ENCODE data around the gene GSX1. TPM values are rescaled to one million over a fixed set of nuclear protein-coding genes. Genes with fewer than 3 reads are reported as not detected.

GSX1 gene
- total RNA-seq, 1 donor from 2014 or later: not detected

DNA sequence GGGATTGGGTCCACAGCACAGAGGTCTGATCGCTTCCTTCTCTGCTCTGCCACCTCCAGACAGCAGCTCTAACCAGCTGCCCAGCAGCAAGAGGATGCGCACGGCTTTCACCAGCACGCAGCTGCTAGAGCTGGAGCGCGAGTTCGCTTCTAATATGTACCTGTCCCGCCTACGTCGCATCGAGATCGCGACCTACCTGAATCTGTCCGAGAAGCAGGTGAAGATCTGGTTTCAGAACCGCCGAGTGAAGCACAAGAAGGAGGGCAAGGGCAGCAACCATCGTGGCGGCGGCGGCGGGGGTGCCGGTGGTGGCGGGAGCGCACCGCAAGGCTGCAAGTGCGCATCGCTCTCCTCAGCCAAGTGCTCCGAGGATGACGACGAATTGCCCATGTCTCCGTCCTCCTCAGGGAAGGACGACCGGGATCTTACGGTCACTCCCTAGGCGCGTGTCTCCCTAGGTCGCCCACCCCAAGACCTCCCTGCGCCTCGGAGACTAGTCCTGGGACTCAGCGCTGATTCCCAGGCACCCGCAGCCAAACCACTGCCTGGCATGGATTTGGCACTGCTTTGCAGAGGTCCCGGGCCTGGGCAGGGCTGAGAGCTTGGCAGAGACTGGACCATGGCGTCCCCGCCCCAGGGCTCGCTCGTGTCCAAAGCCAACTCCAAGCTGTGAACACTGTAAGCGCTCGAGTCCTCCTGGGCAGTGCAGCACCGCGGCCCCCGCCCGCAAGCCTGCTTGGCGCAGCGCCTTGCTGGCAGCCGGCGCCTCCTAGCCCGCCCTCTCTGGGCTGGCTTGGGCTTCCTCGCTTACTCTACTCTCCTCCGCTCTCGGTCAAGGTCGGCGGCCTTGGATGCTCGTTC lies 1.5 kb downstream of the GSX1 start:
- Mint-ChIP-seq H3K4me1 (peaks cover 37% of the 10 kb centered on the region), H3K27ac (no peak overlapping the region)

DNA sequence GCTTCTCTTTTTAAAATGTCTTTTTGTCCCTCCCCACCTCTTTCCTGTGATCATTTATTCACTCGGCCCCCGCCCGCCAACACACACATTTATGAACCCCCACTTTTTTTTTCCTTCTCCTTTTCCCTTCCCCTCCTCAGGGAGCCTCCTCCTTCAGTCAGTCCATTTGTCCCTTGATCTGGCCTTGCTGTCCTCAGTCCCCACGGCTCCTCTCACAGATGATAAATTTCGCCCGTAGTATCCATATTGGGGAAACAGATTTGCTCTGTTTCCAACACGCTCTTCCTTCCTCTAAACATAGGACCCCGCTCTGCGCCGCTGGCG lies 2.0 kb downstream of the GSX1 start:
- Mint-ChIP-seq H3K27me3 (peaks cover 70% of the 10 kb centered on the region), H3K4me3 (no peak overlapping the region), H3K27ac (peak overlapping the region; percentile 46), H3K36me3 (ENCODE audit: low read depth) (no peaks in the 10 kb centered on the region), H3K9me3 (no peaks in the 10 kb centered on the region), H3K4me1 (peaks cover 34% of the 10 kb centered on the region)
- no peak for DNase-seq
- CTCF ChIA-PET: interaction anchor here (0.7 kb wide), 1 partner anchor 48 kb away, joined by 3 read pairs; no protein-coding TSS in a partner anchor
- TF ChIP-seq, protein P1, sequence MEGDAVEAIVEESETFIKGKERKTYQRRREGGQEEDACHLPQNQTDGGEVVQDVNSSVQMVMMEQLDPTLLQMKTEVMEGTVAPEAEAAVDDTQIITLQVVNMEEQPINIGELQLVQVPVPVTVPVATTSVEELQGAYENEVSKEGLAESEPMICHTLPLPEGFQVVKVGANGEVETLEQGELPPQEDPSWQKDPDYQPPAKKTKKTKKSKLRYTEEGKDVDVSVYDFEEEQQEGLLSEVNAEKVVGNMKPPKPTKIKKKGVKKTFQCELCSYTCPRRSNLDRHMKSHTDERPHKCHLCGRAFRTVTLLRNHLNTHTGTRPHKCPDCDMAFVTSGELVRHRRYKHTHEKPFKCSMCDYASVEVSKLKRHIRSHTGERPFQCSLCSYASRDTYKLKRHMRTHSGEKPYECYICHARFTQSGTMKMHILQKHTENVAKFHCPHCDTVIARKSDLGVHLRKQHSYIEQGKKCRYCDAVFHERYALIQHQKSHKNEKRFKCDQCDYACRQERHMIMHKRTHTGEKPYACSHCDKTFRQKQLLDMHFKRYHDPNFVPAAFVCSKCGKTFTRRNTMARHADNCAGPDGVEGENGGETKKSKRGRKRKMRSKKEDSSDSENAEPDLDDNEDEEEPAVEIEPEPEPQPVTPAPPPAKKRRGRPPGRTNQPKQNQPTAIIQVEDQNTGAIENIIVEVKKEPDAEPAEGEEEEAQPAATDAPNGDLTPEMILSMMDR (IDR thresholded peaks at IDR 0.05): no peak
- POLR2A ChIA-PET: no interaction called here
- no peak for ATAC-seq (ENCODE audit: low read depth)
- intact Hi-C loops (cut with micrococcal nuclease): loop anchor here (5.0 kb wide), 1 partner anchor 183 kb away; no protein-coding TSS in a partner anchor

More for the DNA sequence above, 1.5 kb downstream of the GSX1 start:
- intact Hi-C loops (cut with micrococcal nuclease): loop anchor here (2.0 to 5.0 kb wide), 2 partner anchors 131 to 184 kb away; no protein-coding TSS in a partner anchor
- TF ChIP-seq, protein P1 (IDR thresholded peaks at IDR 0.05): no peak
- H3K4me3 Mint-ChIP-seq: no peak overlapping the region
- no peaks in the 10 kb centered on the region for H3K9me3 Mint-ChIP-seq
- POLR2A ChIA-PET: no interaction called here
- ATAC-seq (ENCODE audit: low read depth) (no peak), DNase-seq (no peak)
- no peaks in the 10 kb centered on the region for H3K36me3 Mint-ChIP-seq (ENCODE audit: low read depth)
- CTCF ChIA-PET: interaction anchor here (0.7 kb wide), 1 partner anchor 49 kb away, joined by 3 read pairs; no protein-coding TSS in a partner anchor
- peaks cover 72% of the 10 kb centered on the region for H3K27me3 Mint-ChIP-seq

DNA sequence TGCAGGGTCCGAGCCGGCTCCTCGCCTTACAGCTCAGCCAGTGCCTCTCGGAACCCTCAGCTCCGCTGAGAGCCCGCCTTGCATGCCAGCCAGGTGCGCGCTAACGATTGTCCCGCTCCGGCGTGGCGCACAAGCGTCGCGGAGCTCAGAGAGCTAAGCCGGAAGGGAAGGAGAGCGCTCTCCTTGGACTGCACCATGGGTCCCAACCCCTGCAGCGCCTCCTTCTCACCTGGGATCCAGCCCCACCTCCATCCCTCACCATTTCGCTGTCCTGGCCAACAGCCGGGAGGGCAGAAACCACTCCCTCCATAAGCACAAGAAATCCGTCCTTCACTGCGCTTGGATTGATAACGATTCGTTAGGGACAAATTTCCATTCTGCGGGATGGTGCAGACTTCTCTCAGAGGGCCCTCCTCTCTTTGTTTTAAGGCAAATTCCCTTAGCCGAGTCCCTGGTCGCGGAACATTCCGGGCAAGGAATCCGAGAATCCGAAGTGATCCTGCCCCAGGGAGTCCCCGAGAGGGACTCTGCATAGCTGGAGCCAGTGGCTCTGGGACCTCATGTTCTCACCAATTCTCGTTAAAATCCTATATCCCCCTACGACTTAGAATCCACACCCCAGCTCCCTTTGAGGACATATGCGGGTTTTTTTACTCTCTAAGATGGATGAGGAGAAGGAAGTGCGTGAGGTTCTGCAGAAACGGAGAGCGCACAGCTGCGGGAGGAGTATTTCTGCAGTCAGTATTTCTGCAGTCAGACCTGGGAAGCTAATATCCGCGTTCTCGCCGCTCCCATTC lies 2.8 kb downstream of the GSX1 start:
- Mint-ChIP-seq H3K36me3 (ENCODE audit: low read depth) (no peaks in the 10 kb centered on the region), H3K27me3 (peaks cover 76% of the 10 kb centered on the region), H3K9me3 (no peaks in the 10 kb centered on the region), H3K27ac (no peak overlapping the region), H3K4me3 (no peak overlapping the region), H3K4me1 (peaks cover 31% of the 10 kb centered on the region)
- CTCF ChIA-PET: interaction anchor here (1.7 kb wide), 1 partner anchor 34 kb away, joined by 6 read pairs; no protein-coding TSS in a partner anchor
- ATAC-seq (ENCODE audit: low read depth) (no peak), DNase-seq (no peak)
- intact Hi-C loops (cut with micrococcal nuclease): loop anchor here (5.0 kb wide), 1 partner anchor 182 kb away; no protein-coding TSS in a partner anchor
- POLR2A ChIA-PET: no interaction called here
- TF ChIP-seq, protein P1 (IDR thresholded peaks at IDR 0.05): no peak

DNA sequence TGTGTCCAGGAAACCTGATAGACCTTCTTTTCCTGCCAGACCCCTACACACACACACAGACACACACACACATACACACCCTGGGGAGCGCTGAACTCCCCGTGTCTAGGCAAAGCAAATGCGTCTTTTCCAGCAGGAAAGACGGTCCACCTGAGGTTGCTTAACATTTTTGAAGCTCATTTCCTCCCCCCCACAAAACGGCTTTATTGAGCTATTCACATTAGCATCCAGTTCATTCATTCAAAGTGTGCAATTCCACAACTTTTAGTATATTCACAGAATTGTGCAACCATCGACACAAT lies 3.4 kb downstream of the GSX1 start:
- intact Hi-C loops (cut with micrococcal nuclease): no loop called here
- peaks cover 28% of the 10 kb centered on the region for H3K4me1 Mint-ChIP-seq
- H3K27ac Mint-ChIP-seq: no peak overlapping the region
- TF ChIP-seq, protein P1 (IDR thresholded peaks at IDR 0.05): no peak
- CTCF ChIA-PET: interaction anchor here (1.7 kb wide), 1 partner anchor 34 kb away, joined by 6 read pairs; no protein-coding TSS in a partner anchor
- H3K27me3 Mint-ChIP-seq: peaks cover 80% of the 10 kb centered on the region
- no peak overlapping the region for H3K4me3 Mint-ChIP-seq
- H3K36me3 Mint-ChIP-seq (ENCODE audit: low read depth): no peaks in the 10 kb centered on the region
- DNase-seq (no peak), ATAC-seq (ENCODE audit: low read depth) (no peak)
- H3K9me3 Mint-ChIP-seq: no peaks in the 10 kb centered on the region
- POLR2A ChIA-PET: no interaction called here

Measured in activated B cell treated with CpG ODN at 0.5 μM for 24 hours (primary cell).